Ishikawa (cell line): Measurements from ENCODE around the gene CELF2.

ENCODE experiments used
- CEBPB ChIP-seq: IDR thresholded peaks from 2 replicates; pipeline ENCODE4 v1.6.1; 2012
- CREB1 ChIP-seq: IDR thresholded peaks from 2 replicates; pipeline ENCODE4 v1.6.1; 2012; ENCODE audit warnings: low read depth
- EGR1 ChIP-seq: IDR thresholded peaks from 2 replicates; pipeline ENCODE4 v1.6.1; 2012
- EP300 ChIP-seq: IDR thresholded peaks from 2 replicates; pipeline ENCODE4 v1.6.1; 2012; ENCODE audit warnings: borderline replicate concordance
- FOXM1 ChIP-seq: IDR thresholded peaks from 2 replicates; pipeline ENCODE4 v1.6.1; 2012; ENCODE audit warnings: low read depth, borderline replicate concordance
- NFIC ChIP-seq: IDR thresholded peaks from 2 replicates; pipeline ENCODE4 v1.6.1; 2012
- RAD21 ChIP-seq: IDR thresholded peaks from 2 replicates; pipeline ENCODE4 v1.6.1; 2012; ENCODE audit warnings: low read depth
- TAF1 ChIP-seq: IDR thresholded peaks from 2 replicates; pipeline ENCODE4 v1.6.1; 2012; ENCODE audit warnings: low read depth, mild to moderate bottlenecking
- TCF12 ChIP-seq: IDR thresholded peaks from 2 replicates; pipeline ENCODE4 v1.6.1; 2012; ENCODE audit warnings: low read depth
- TEAD4 ChIP-seq: IDR thresholded peaks from 2 replicates; pipeline ENCODE4 v1.6.1; 2012
- YY1 ChIP-seq: IDR thresholded peaks from 2 replicates; pipeline ENCODE4 v1.6.1; 2012; ENCODE audit warnings: low read depth
- ZBTB7A ChIP-seq: IDR thresholded peaks from 2 replicates; pipeline ENCODE4 v1.6.1; 2012; ENCODE audit warnings: low read depth
- TF ChIP-seq, protein P1 (sequence below): IDR thresholded peaks from 2 replicates; pipeline ENCODE4 v1.6.1; 2012
- TF ChIP-seq, protein P2 (sequence below): IDR thresholded peaks from 2 replicates; pipeline ENCODE4 v1.6.1; 2012; ENCODE audit warnings: low read depth, mild to moderate bottlenecking
- TF ChIP-seq, protein P3 (sequence below): IDR thresholded peaks from 2 replicates; pipeline ENCODE4 v1.6.1; 2012

The CELF2 gene

DNA sequence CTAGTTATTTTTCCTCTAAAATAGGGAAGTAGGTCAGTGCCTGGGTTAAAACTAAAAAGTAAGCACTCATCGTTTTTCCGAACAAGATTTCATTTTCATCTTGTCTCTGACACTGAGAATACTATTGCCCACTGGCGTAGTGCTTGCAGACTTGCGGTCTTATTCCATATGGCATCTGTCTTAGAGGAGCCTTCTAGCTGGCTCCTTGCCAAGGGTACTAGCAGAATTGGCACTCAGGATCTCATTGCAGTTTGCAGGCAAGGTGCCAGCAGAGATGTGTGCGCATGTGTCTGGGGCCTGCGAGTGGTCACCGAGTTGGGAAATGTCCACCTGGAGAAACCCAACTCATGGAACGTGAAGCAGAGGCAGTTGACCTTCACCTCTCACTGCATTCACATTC, 143.4 kb downstream of the CELF2 start:
- TF ChIP-seq CEBPB (no peak), NFIC (no peak), RAD21 (no peak)

DNA sequence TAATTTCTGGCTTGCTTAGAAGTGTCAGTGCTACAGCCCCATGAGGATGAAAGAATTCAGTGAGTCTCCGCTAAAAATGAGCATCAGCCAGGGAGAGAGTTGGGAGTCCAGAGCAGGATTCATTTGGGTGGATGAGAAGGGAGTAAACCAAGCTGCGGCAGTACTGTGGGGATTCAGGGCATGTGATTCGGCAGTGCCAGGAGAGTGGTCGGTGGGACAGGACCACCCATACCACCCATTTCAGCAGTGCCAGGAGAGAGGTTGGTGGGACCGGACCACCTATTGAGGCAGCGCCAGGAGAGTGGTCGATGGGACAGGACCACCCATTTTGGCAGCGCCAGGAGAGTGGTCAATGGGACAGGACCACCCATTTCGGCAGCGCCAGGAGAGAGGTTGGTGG, 144.2 kb downstream of the CELF2 start:
- TF ChIP-seq FOXM1 = no peak
- no peak for TF ChIP-seq RAD21
- no peak for TF ChIP-seq ZBTB7A
- TF ChIP-seq NFIC = no peak
- TF ChIP-seq YY1 = no peak
- no peak for TF ChIP-seq EGR1
- no peak for TF ChIP-seq CEBPB
- TF ChIP-seq, protein P1, sequence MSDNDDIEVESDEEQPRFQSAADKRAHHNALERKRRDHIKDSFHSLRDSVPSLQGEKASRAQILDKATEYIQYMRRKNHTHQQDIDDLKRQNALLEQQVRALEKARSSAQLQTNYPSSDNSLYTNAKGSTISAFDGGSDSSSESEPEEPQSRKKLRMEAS = no peak
- no peak for TF ChIP-seq TAF1
- no peak for TF ChIP-seq TEAD4
- TF ChIP-seq, protein P2, sequence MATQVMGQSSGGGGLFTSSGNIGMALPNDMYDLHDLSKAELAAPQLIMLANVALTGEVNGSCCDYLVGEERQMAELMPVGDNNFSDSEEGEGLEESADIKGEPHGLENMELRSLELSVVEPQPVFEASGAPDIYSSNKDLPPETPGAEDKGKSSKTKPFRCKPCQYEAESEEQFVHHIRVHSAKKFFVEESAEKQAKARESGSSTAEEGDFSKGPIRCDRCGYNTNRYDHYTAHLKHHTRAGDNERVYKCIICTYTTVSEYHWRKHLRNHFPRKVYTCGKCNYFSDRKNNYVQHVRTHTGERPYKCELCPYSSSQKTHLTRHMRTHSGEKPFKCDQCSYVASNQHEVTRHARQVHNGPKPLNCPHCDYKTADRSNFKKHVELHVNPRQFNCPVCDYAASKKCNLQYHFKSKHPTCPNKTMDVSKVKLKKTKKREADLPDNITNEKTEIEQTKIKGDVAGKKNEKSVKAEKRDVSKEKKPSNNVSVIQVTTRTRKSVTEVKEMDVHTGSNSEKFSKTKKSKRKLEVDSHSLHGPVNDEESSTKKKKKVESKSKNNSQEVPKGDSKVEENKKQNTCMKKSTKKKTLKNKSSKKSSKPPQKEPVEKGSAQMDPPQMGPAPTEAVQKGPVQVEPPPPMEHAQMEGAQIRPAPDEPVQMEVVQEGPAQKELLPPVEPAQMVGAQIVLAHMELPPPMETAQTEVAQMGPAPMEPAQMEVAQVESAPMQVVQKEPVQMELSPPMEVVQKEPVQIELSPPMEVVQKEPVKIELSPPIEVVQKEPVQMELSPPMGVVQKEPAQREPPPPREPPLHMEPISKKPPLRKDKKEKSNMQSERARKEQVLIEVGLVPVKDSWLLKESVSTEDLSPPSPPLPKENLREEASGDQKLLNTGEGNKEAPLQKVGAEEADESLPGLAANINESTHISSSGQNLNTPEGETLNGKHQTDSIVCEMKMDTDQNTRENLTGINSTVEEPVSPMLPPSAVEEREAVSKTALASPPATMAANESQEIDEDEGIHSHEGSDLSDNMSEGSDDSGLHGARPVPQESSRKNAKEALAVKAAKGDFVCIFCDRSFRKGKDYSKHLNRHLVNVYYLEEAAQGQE = no peak
- TF ChIP-seq, protein P3, sequence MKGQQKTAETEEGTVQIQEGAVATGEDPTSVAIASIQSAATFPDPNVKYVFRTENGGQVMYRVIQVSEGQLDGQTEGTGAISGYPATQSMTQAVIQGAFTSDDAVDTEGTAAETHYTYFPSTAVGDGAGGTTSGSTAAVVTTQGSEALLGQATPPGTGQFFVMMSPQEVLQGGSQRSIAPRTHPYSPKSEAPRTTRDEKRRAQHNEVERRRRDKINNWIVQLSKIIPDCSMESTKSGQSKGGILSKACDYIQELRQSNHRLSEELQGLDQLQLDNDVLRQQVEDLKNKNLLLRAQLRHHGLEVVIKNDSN = no peak
- TF ChIP-seq EP300 = no peak
- TF ChIP-seq CREB1 = no peak

DNA sequence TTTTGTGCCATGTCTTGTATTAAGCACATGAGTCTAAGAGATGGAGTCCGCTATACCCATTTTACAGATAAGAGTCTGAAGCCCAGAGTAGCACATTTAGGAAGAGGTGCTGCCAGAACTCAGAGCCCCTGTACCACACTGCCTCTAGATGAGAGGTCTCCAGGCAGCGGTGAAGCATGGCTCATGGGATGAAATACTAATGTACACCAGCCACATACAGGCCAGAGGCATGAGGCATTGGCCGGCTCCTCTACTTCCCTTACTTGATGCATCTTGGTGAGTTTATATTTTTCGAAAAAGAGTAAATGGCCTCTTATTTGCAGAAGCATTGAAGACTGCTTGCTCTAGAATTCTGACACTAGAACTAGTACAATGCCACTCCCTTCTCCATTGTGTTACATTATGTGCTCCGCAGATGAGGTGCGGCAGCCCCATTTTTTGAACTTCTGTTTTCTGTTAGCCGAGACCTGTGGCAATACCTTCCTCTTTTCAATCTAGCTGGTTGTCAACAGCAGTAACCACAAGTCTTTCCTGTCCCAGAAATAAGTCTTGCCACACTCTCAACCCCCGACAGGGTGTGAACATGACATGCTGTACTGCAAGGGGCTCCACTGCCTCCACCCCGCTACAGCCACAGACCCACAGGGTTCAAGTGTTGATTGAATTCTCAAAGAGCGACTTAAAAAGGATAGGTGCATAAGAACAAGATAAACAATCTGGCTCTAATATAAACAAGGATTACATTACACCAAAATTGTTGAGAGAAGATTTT, 145.3 kb downstream of the CELF2 start:
- TF ChIP-seq, protein P2 = no peak
- TF ChIP-seq TEAD4 (no peak), EGR1 (no peak), TAF1 (no peak), CEBPB (no peak), ZBTB7A (no peak), YY1 (no peak), FOXM1 (no peak), EP300 (no peak), RAD21 (no peak), TCF12 (no peak), NFIC (no peak), CREB1 (no peak)
- TF ChIP-seq, protein P1 = no peak
- TF ChIP-seq, protein P3 = no peak

DNA sequence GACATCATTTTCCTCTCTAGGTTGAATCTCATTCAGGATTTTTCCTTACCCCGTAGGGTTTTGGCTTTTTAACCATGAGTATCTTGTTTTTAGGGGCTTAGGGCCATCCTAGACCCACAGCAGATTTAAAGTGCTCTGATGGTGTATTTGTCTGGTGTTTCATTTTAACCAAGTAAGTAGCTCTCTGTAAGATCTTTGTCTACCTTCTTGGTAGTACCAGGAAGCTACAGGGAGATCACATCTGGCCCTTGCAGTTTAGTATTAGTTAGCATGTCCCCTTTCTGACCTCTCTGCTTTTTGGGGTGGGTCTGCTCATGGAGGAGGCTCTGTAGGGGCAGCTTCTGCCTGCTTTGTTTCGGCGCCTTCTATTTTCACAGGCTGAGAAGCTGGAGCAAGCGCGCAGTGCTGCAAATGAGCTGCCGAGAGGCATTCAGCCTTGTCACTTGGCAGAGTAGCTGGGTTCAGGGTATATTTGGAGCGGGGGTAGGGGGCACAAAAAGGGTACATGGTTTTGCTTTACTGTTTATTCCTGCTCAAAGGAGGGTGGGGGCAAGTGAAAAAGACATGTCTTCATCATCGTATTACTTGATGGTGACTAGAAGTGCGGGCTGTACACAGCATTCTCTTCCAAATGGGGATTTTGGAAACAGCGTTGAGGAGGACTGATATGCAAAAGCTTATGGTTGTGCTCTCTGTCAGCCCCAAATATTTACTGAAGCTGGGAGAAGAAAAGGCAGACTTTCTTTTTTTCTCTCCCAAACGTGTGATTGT, 146.3 kb downstream of the CELF2 start:
- TF ChIP-seq, protein P3 = no peak
- TF ChIP-seq CREB1 (no peak), NFIC (no peak), RAD21 (no peak), FOXM1 (no peak), TEAD4 (no peak), EP300 (no peak), TAF1 (no peak), TCF12 (no peak), EGR1 (no peak), CEBPB (no peak), YY1 (no peak), ZBTB7A (no peak)
- TF ChIP-seq, protein P1 = no peak
- TF ChIP-seq, protein P2 = no peak
